Panc1 (cell line): ENCODE results near the gene TBC1D9B. TPM values are rescaled to one million over a fixed set of nuclear protein-coding genes. Genes with fewer than 3 reads are reported as not detected.
A peak's percentile ranks its signal among the peaks of the same experiment; 100 is the strongest.

ENCODE experiments used
- ATAC-seq: fragments of 200-7000 bp; cut with Tn5 transposase; 2 replicates; pipeline ENCODE4 v1.9.1; 2020; ENCODE audit warnings: mild to moderate bottlenecking, moderate library complexity
- Bru-seq: library from RNA; stranded (reverse); fragments of 400-500 nt; gene quantifications from one replicate; lab custom pipeline; 2021; lab: Mats Ljungman, UMichigan
- BruChase-seq, 2 experiments: library from RNA; stranded (reverse); fragments of 400-500 nt; gene quantifications; one replicate each; lab custom pipeline; 2021; lab: Mats Ljungman, UMichigan
- BruUV-seq: library from RNA; stranded (reverse); fragments of 400-500 nt; replicated peaks from 2 replicates; lab custom pipeline; 2021; lab: Mats Ljungman, UMichigan
- CTCF ChIA-PET: fragments of 300-600 bp; sonication (Branson Sonifier 250); formaldehyde crosslinking; loops from one replicate; lab custom pipeline; 2022; ENCODE audit warnings: antibody characterized with exemption; lab: Charles Lee
- POLR2A ChIA-PET: fragments of 300-600 bp; sonication (Branson Sonifier 250); formaldehyde crosslinking; loops from one replicate; lab custom pipeline; 2022; ENCODE audit warnings: antibody characterized with exemption; lab: Charles Lee
- DNase-seq: peaks from one replicate; pipeline ENCODE4 v3.0.0-alpha.2; 2010; ENCODE audit warnings: low read depth, low spot score
- H3K27ac ChIP-seq: 2 replicates; pipeline ENCODE4 v1.5.1; 2011; ENCODE audit warnings: mild to moderate bottlenecking, low read length, inconsistent platforms
- H3K27me3 ChIP-seq: fragments of 200-500 bp; sonication (Bioruptor generic); 2 replicates; pipeline ENCODE4 v1.6.0; 2014; ENCODE audit warnings: low read length, inconsistent platforms; ENCODE audit not compliant: control insufficient read depth, insufficient read depth
- H3K36me3 ChIP-seq: fragments of 200-500 bp; sonication (Bioruptor generic); 2 replicates; pipeline ENCODE4 v1.5.1; 2014; ENCODE audit warnings: inconsistent platforms, mild to moderate bottlenecking, low read length, moderate library complexity; ENCODE audit not compliant: control insufficient read depth, insufficient read depth
- H3K4me1 ChIP-seq: 2 replicates; pipeline ENCODE4 v1.5.1; 2011; ENCODE audit warnings: inconsistent platforms, mild to moderate bottlenecking, low read length, moderate library complexity; ENCODE audit not compliant: control insufficient read depth, insufficient read depth
- H3K4me3 ChIP-seq, 2 experiments: 2 replicates each; pipeline ENCODE4 v1.5.1; 2011 to 2012; ENCODE audit warnings: low read depth in 2 of 2, low read length in 2 of 2, mild to moderate bottlenecking in 2 of 2, inconsistent platforms in 1 of 2, moderate library complexity in 1 of 2
- H3K9me3 ChIP-seq: fragments of 200-500 bp; sonication (Bioruptor generic); 2 replicates; pipeline ENCODE4 v1.5.1; 2014; ENCODE audit warnings: low read depth, mild to moderate bottlenecking, inconsistent platforms, low read length, moderate library complexity; ENCODE audit not compliant: control insufficient read depth, insufficient read depth
- CTCF ChIP-seq: fragments of 450-650 bp; IDR thresholded peaks from 2 replicates; pipeline ENCODE4 v1.5.1; 2017; ENCODE audit warnings: mild to moderate bottlenecking
- POLR2AphosphoS5 ChIP-seq: IDR thresholded peaks from 2 replicates; pipeline ENCODE4 v1.6.1; 2012; ENCODE audit warnings: mild to moderate bottlenecking, low read depth, low read length, moderate library complexity
- SIN3A ChIP-seq: IDR thresholded peaks from 2 replicates; pipeline ENCODE4 v1.6.1; 2012; ENCODE audit warnings: low read depth, mild to moderate bottlenecking, low read length, moderate library complexity, borderline replicate concordance; ENCODE audit not compliant: insufficient read depth
- TCF7L2 ChIP-seq: IDR thresholded peaks from 2 replicates; pipeline ENCODE4 v1.6.1; 2011; ENCODE audit warnings: mild to moderate bottlenecking, low read depth, low read length, inconsistent platforms
- in situ Hi-C: cut with HindIII; loops from 2 replicates; pipeline ENCODE4 v1.10.0; 2016; ENCODE audit warnings: low sequenced_read_pairs, low pct_unique_long_range_greater_than_20kb
- intact Hi-C: fragments of 100-400 bp; cut with micrococcal nuclease; formaldehyde crosslinking; loops from one replicate; pipeline ENCODE4 v1.10.0; 2022; ENCODE audit not compliant: unreplicated experiment
- long read RNA-seq: library from polyadenylated mRNA; unstranded; transcript quantifications from one replicate; pipeline ENCODE4 v2.0.0, GENCODE V29; 2021; ENCODE audit not compliant: unreplicated experiment
- polyA plus RNA-seq: library from polyadenylated mRNA; unstranded; fragments of >200 nt; gene quantifications from one replicate; pipeline ENCODE4 v1.2.1, GENCODE V29; 2012; ENCODE audit warnings: missing spikeins; ENCODE audit not compliant: insufficient read length
- total RNA-seq: library from RNA; stranded (reverse); gene quantifications from one replicate; pipeline ENCODE4 v1.2.1, GENCODE V29; 2021; ENCODE audit not compliant: unreplicated experiment
- TF ChIP-seq, protein P1 (sequence below), 2 experiments: IDR thresholded peaks; 2 replicates each; pipeline ENCODE4 v1.6.1; 2011 to 2012; ENCODE audit warnings: low read depth in 2 of 2, control low read depth in 1 of 2, low read length in 1 of 2, mild to moderate bottlenecking in 1 of 2, moderate library complexity in 1 of 2; ENCODE audit not compliant: insufficient read depth in 1 of 2

TBC1D9B gene
- total RNA-seq (131 TPM), Bru-seq, nascent RNA (percentile 73 among the genes with signal in this experiment), BruChase-seq, experiment 1, labeled RNA remaining after a 2-hour chase (percentile 80 among the genes with signal in this experiment), BruChase-seq, experiment 2, labeled RNA remaining after a 6-hour chase (percentile 85 among the genes with signal in this experiment)
- 192 TPM for polyA plus RNA-seq
- long read RNA-seq, full-length matches to known transcripts = 83 of 285 reads
- long read RNA-seq, partial matches to known transcripts = 83 of 285 reads
- long read RNA-seq, other reads (novel, unspliced or antisense) = 119 of 285 reads

DNA sequence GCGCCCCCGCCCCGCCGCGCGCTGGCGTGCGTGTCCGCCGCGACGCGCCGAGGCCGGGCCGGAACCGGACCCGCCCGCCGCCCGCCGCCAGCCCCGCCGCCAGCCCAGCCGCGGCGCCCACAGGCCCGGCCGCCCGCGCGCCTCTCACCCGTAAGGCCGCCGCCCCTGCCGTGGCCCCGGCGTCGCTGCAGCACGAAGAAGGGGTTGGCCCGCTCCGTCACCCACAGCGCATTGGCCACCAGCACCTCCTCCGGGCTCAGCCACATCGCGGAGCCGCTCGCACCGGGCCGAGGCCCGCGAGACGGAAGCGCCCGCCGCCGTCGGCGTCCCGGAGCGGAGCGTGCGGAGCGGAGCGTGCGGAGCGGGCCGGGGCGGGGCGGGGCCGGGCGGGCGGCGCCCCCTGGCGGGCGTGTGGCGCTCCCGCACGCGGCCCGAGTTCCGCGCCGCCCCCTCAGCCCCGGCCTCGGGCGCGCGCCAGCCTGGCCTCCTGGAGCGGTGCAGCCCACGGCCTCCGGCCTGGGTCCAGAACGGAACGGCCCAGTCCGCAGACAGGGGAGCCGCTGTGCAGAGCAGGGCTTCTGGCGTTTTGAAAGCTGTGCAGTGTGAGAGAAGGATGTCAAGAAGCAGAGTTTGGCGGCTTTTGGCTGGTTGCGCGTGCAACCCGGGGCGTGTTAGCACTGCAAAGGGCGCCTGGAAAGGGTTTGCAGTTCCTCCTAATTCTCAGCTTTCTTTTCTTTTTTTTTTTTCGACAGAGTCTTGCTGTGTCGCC, at the start of gene TBC1D9B:
Gene TBC1D9B (minus strand): TSS at position 342 of the 769 bp plus-strand sequence. CDS start 76 bp downstream, at position 266.
- H3K27me3 ChIP-seq = no peaks in the 10 kb centered on the region
- H3K36me3 ChIP-seq = peaks cover 3% of the 10 kb centered on the region
- DNase-seq (no peak), ATAC-seq (peak; percentile 95)
- in situ Hi-C loops (no loop called here), intact Hi-C loops (no loop called here)
- H3K4me1 ChIP-seq = peaks cover 7% of the 10 kb centered on the region; the same call in 1 of the 2 replicates
- no peaks in the 10 kb centered on the region for H3K9me3 ChIP-seq
- POLR2A ChIA-PET = no interaction called here
- no TSS peak for BruUV-seq
- CTCF ChIA-PET = no interaction called here
- TF ChIP-seq TCF7L2 (no peak), SIN3A (peak; percentile 43; the same call in 1 of the 2 replicates), POLR2AphosphoS5 (peak; percentile 64), CTCF (peak; percentile 96)
- TF ChIP-seq, protein P1, sequence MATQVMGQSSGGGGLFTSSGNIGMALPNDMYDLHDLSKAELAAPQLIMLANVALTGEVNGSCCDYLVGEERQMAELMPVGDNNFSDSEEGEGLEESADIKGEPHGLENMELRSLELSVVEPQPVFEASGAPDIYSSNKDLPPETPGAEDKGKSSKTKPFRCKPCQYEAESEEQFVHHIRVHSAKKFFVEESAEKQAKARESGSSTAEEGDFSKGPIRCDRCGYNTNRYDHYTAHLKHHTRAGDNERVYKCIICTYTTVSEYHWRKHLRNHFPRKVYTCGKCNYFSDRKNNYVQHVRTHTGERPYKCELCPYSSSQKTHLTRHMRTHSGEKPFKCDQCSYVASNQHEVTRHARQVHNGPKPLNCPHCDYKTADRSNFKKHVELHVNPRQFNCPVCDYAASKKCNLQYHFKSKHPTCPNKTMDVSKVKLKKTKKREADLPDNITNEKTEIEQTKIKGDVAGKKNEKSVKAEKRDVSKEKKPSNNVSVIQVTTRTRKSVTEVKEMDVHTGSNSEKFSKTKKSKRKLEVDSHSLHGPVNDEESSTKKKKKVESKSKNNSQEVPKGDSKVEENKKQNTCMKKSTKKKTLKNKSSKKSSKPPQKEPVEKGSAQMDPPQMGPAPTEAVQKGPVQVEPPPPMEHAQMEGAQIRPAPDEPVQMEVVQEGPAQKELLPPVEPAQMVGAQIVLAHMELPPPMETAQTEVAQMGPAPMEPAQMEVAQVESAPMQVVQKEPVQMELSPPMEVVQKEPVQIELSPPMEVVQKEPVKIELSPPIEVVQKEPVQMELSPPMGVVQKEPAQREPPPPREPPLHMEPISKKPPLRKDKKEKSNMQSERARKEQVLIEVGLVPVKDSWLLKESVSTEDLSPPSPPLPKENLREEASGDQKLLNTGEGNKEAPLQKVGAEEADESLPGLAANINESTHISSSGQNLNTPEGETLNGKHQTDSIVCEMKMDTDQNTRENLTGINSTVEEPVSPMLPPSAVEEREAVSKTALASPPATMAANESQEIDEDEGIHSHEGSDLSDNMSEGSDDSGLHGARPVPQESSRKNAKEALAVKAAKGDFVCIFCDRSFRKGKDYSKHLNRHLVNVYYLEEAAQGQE (IDR thresholded peaks at IDR 0.05; ENCODE audit: insufficient read depth in 1 of 2, low read depth in 2 of 2, low read length in 1 of 2) = no peak
- peak within 1 kb of the TSS; percentile 82 for H3K27ac ChIP-seq
- H3K4me3 ChIP-seq = peak within 1 kb of the TSS; percentile 71 to 81

GRCh38 chr5:179955630-179956029, 47.9 kb upstream of the TBC1D9B start:
- intact Hi-C loops = no loop called here
- ChIA-PET POLR2A (no interaction called here), CTCF (no interaction called here)
- no peak overlapping the region for H3K4me3 ChIP-seq
- BruUV-seq = no TSS peak
- in situ Hi-C loops = no loop called here
- no peaks in the 10 kb centered on the region for H3K9me3 ChIP-seq
- H3K27ac ChIP-seq = no peak overlapping the region
- DNase-seq = no peak
- ATAC-seq = no peak
- H3K4me1 ChIP-seq = no peaks in the 10 kb centered on the region
- H3K36me3 ChIP-seq = no peaks in the 10 kb centered on the region
- no peaks in the 10 kb centered on the region for H3K27me3 ChIP-seq
- TF ChIP-seq POLR2AphosphoS5 (no peak), TCF7L2 (no peak), CTCF (no peak), SIN3A (no peak)
- TF ChIP-seq, protein P1 (IDR thresholded peaks at IDR 0.05; ENCODE audit: insufficient read depth in 1 of 2, low read depth in 2 of 2, low read length in 1 of 2) = no peak
